Esophagus squamous epithelium (tissue), 5 donors: ENCODE measurements around the gene ALOXE3. TPM values are rescaled to one million over a fixed set of nuclear protein-coding genes. Genes with fewer than 3 reads are reported as not detected.
"Not testable (repeated sequence)": the region's sequence is repeated elsewhere in the genome, so short reads cannot be mapped to it uniquely, and the experiment has no call there.

Experiments used
- DNase-seq: peaks from one replicate; lab custom pipeline; 2025; lab: John Stamatoyannopoulos, UW
- H3K27ac ChIP-seq, 4 donors: fragments of 200-600 bp; sonication (generic); one replicate each; pipeline ENCODE4 v1.5.1; 2016 to 2019; ENCODE audit warnings: mild to moderate bottlenecking in 1 of 4
- H3K27me3 ChIP-seq, 4 donors: fragments of 200-600 bp; sonication (generic); 1 replicate in 3 of 4; 2 replicates in 1 of 4; pipeline versions ENCODE4 v1.5.1 to v1.6.0; 2017 to 2021; ENCODE audit warnings: antibody characterized with exemption in 1 of 4
- H3K36me3 ChIP-seq, 3 donors: fragments of 200-600 bp; sonication (generic); one replicate each; pipeline ENCODE4 v1.5.1; 2016 to 2019
- H3K4me1 ChIP-seq, 3 donors: fragments of 200-600 bp; sonication (generic); one replicate each; pipeline ENCODE4 v1.5.1; 2017 to 2019
- H3K4me3 ChIP-seq, 4 donors: fragments of 200-600 bp; sonication (generic); 1 replicate in 3 of 4; 2 replicates in 1 of 4; pipeline ENCODE4 v1.5.1; 2016 to 2019; ENCODE audit warnings: mild to moderate bottlenecking in 2 of 4, moderate library complexity in 1 of 4
- H3K9me3 ChIP-seq, 3 donors: fragments of 200-600 bp; sonication (generic); one replicate each; pipeline ENCODE4 v1.5.1; 2016 to 2019
- CTCF ChIP-seq, 6 experiments: fragments of 450-650 bp in 4 of 6; fragments of 200-600 bp in 2 of 6; sonication (generic) in 2 of 6; IDR thresholded peaks; one replicate each; pipeline ENCODE4 v1.5.1; 2016 to 2019; ENCODE audit warnings: antibody characterized with exemption in 6 of 6, mild to moderate bottlenecking in 4 of 6, moderate library complexity in 4 of 6
- POLR2A ChIP-seq, 4 donors: fragments of 450-650 bp; IDR thresholded peaks; one replicate each; pipeline ENCODE4 v1.6.1; 2017; ENCODE audit warnings: antibody characterized with exemption in 4 of 4, mild to moderate bottlenecking in 4 of 4, moderate library complexity in 3 of 4
- WGBS, 2 donors: methylation state at CpG; one replicate each; pipeline ENCODE4 v1.1.5; 2018; 5-methylcytosine and 5-hydroxymethylcytosine counted together
- intact Hi-C: fragments of 100-400 bp; cut with DNase I; formaldehyde crosslinking; loops from one replicate; pipeline ENCODE4 v1.15.0; 2022
- total RNA-seq, 4 donors: library from RNA; depleted of rRNA; stranded (reverse); fragments of >200 nt; gene quantifications; one replicate each; pipeline ENCODE4 v1.1.0, GENCODE V29; 2016
- donor health status: DM: yes; HTN: yes; CAD: no.

The ALOXE3 gene
- total RNA-seq, 4 donors from 2014 or later, result 0.30 to 8.8 (median 2.2) TPM; not detected in 1

GRCh38 chr17:8081876-8082275 is 36.4 kb downstream of the ALOXE3 start:
- Histone ChIP-seq H3K27ac (no peak overlapping the region), H3K4me3 (no peak overlapping the region), H3K4me1 (peaks cover 7 to 24% (median 17%) of the 10 kb centered on the region in 3 donors), H3K36me3 (no peaks in the 10 kb centered on the region), H3K9me3 (no peaks in the 10 kb centered on the region), H3K27me3 (peaks cover 0 to 92% (median 5%) of the 10 kb centered on the region in 4 donors)
- WGBS, 2 donors, result 90 to 92% methylated on average over 3 of the region's 3 CpGs
- intact Hi-C loops, result no loop called here
- DNase-seq, result no peak
- TF ChIP-seq POLR2A (IDR thresholded peaks at IDR 0.05) (no peak), CTCF (IDR thresholded peaks at IDR 0.05) (no peak)

GRCh38 chr17:8080799-8081219 is 37.5 kb downstream of the ALOXE3 start:
- H3K27me3 ChIP-seq, result peaks cover 0 to 96% (median 5%) of the 10 kb centered on the region in 4 donors
- intact Hi-C loops, result no loop called here

GRCh38 chr17:8080208-8080798 is 38.0 kb downstream of the ALOXE3 start:
- 0 to 10% methylated on average over 2 to 6 of the region's 25 CpGs for WGBS, 2 donors
- Histone ChIP-seq H3K4me1 (peaks cover 7 to 24% (median 17%) of the 10 kb centered on the region in 3 donors), H3K36me3 (no peaks in the 10 kb centered on the region), H3K27me3 (peaks cover 0 to 96% (median 5%) of the 10 kb centered on the region in 4 donors), H3K27ac (no peak overlapping the region), H3K9me3 (no peaks in the 10 kb centered on the region), H3K4me3 (peak overlapping the region; percentile 19 to 64 (median 44))
- intact Hi-C loops, result no loop called here
- DNase-seq, result no peak
- TF ChIP-seq CTCF (IDR thresholded peaks at IDR 0.05), result no peak

More at GRCh38 chr17:8080799-8081219, 37.5 kb downstream of the ALOXE3 start:
- Histone ChIP-seq H3K4me3 (no peak overlapping the region), H3K27ac (no peak overlapping the region), H3K36me3 (no peaks in the 10 kb centered on the region), H3K9me3 (no peaks in the 10 kb centered on the region), H3K4me1 (peaks cover 7 to 24% (median 17%) of the 10 kb centered on the region in 3 donors)
- TF ChIP-seq POLR2A (IDR thresholded peaks at IDR 0.05), result no peak
- TF ChIP-seq CTCF (IDR thresholded peaks at IDR 0.05), result no peak
- WGBS, 2 donors, result 50% methylated on average over 4 of the region's 17 CpGs; no CpG with 5 or more reads in 1 of the 2 donors
- DNase-seq, result no peak

- WGBS, 2 donors, result 0 to 3% methylated on average over 12 to 31 of the region's 87 CpGs
Observed at GRCh38 chr17:8079291-8080207, 38.8 kb downstream of the ALOXE3 start.

GRCh38 chr17:8077939-8078338 is 40.4 kb downstream of the ALOXE3 start:
- DNase-seq, H3K36me3 ChIP-seq, H3K9me3 ChIP-seq, H3K4me3 ChIP-seq, H3K27ac ChIP-seq: not testable (repeated sequence)
- peaks cover 0 to 98% (median 7%) of the 10 kb centered on the region in 4 donors for H3K27me3 ChIP-seq
- intact Hi-C loops, result loop anchor here (5.0 kb wide), 1 partner anchor 34 kb away; no protein-coding TSS in a partner anchor
- WGBS, 2 donors, result 86 to 87% methylated on average over 4 to 5 of the region's 5 CpGs
- peaks cover 16 to 36% (median 23%) of the 10 kb centered on the region in 3 donors for H3K4me1 ChIP-seq

More at GRCh38 chr17:8079291-8080207, 38.8 kb downstream of the ALOXE3 start:
- TF ChIP-seq POLR2A (IDR thresholded peaks at IDR 0.05) (no peak), CTCF (IDR thresholded peaks at IDR 0.05) (peak; percentile 83 to 95 (median 88))
- peak overlapping the region; percentile 19 to 64 (median 44) for H3K4me3 ChIP-seq
- peaks cover 7 to 24% (median 17%) of the 10 kb centered on the region in 3 donors for H3K4me1 ChIP-seq
- peak overlapping the region in 2 of 4 donors; percentile 33 to 36 for H3K27ac ChIP-seq
- intact Hi-C loops, result loop anchor here (5.0 kb wide), 1 partner anchor 33 kb away; no protein-coding TSS in a partner anchor
- no peak for DNase-seq
- H3K27me3 ChIP-seq, result peaks cover 0 to 98% (median 5%) of the 10 kb centered on the region in 4 donors
- H3K36me3 ChIP-seq, result no peaks in the 10 kb centered on the region
- H3K9me3 ChIP-seq, result no peaks in the 10 kb centered on the region
